Erythroblast (primary cell): ENCODE data around the gene DEPDC7.

ENCODE experiments used
- GATA1 ChIP-seq: IDR thresholded peaks from 2 replicates; pipeline ENCODE4 v1.6.1; 2011; ENCODE audit warnings: low read depth, mild to moderate bottlenecking, control low read depth, low read length, moderate library complexity
- POLR2A ChIP-seq: IDR thresholded peaks from 2 replicates; pipeline ENCODE4 v1.6.1; 2011; ENCODE audit warnings: mild to moderate bottlenecking, low read length

GRCh38 chr11:32972781-32973180, 42.9 kb upstream of the DEPDC7 start:
- TF ChIP-seq POLR2A (no peak), GATA1 (no peak)
